ENCODE measurements around the gene TUT7.

TUT7 gene

GRCh38 chr9:86257391-86257790, 96.8 kb downstream of the TUT7 start:
- peak; percentile 46 for DNase-seq (ENCODE audit: low spot score)

GRCh38 chr9:86256653-86257052, 97.6 kb downstream of the TUT7 start:
- DNase-seq (ENCODE audit: low spot score): no peak

GRCh38 chr9:86253577-86253976, 100.6 kb downstream of the TUT7 start:
- DNase-seq (ENCODE audit: low spot score): no peak

- no peak for DNase-seq (ENCODE audit: low spot score)
Observed at GRCh38 chr9:86252870-86253269, 101.3 kb downstream of the TUT7 start.

GRCh38 chr9:86250123-86250522, 104.1 kb downstream of the TUT7 start:
- DNase-seq (ENCODE audit: low spot score): no peak

- DNase-seq (ENCODE audit: low spot score): no peak
Observed at GRCh38 chr9:86248746-86249145, 105.5 kb downstream of the TUT7 start.

- DNase-seq (ENCODE audit: low spot score): no peak
Observed at GRCh38 chr9:86246752-86247161, 107.5 kb downstream of the TUT7 start.

GRCh38 chr9:86242071-86242470, 112.1 kb downstream of the TUT7 start:
- no peak for DNase-seq (ENCODE audit: low spot score)

GRCh38 chr9:86241216-86241615, 113.0 kb downstream of the TUT7 start:
- DNase-seq (ENCODE audit: low spot score): no peak

GRCh38 chr9:86238861-86239770, 115.1 kb downstream of the TUT7 start:
- DNase-seq (ENCODE audit: low spot score): no peak
